ENCODE data around the gene CDK3. TPM values are rescaled to one million over a fixed set of nuclear protein-coding genes. Genes with fewer than 3 reads are reported as not detected.

The CDK3 gene
- total RNA-seq, 1 experiment from 2014 or later, result 7.1 TPM

DNA sequence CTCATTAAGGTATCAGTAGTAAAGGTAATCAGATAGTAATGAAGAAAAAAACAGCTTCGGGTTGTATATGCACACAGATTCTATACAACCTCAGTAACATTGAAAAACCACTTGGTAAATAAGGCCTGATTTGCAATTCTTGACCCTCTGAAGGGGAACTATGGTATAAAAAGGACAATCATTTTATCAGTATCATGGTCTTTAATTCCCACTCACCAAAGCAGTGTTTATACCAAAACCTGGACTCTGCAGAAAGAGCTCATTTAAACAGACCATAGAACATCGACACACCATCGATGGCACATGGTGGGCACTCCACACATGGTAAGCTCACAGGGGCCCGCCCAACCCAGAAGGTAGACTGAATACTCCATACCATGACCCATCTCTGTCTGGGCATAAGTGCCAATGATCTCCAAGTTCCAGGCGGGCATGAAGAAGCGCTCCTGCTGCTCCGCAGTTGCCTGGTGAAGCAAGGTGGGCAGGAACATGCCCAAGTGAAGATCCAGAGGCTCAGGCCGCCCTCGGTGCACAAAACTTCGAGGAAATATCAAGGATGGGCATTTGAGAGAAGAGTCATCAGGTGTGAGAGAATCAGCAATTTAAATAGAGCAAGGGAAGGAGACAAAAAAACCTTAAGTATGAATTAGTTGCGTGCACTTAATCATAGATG lies 40.7 kb upstream of the CDK3 start:
- intact Hi-C loops (cut with micrococcal nuclease), result no loop called here

More for the DNA sequence above, 40.7 kb upstream of the CDK3 start:
- no peak overlapping the region for H3K4me3 ChIP-seq (replicated peaks in 1 of 2; ENCODE audit: low read depth in 1 of 2, low read length in 2 of 2)
- H3K9ac ChIP-seq (ENCODE audit: low read length), result no peak overlapping the region
- peaks cover 10 to 13% of the 10 kb centered on the region in 2 experiments; a peak in 3 of 4 replicates for H3K36me3 ChIP-seq (ENCODE audit: control insufficient read depth in 1 of 2, insufficient read depth in 2 of 2, low read length in 2 of 2)
- no peak for DNase-seq (ENCODE audit: low read depth, low spot score)
- no peak overlapping the region for H2AFZ ChIP-seq (ENCODE audit: low read depth, low read length, poor library complexity, severe bottlenecking)
- RAD21 ChIA-PET (ENCODE audit: low non-redundant PET in 1 of 2, low total read pairs in 2 of 2, uncharacterized antibody in 2 of 2, unreplicated experiment in 2 of 2), result no interaction called here
- no peaks in the 10 kb centered on the region for H3K9me2 ChIP-seq (ENCODE audit: insufficient read depth)
- H3K27me3 ChIP-seq (ENCODE audit: insufficient read depth, low read length), result no peaks in the 10 kb centered on the region
- no peaks in the 10 kb centered on the region for H3K4me1 ChIP-seq (ENCODE audit: control insufficient read depth in 1 of 2, insufficient read depth in 2 of 2, low read length in 2 of 2)
- no TSS peak for BruUV-seq (replicated peaks)
- no peak overlapping the region for H3K27ac ChIP-seq (ENCODE audit: low read depth, low read length)
- no peak for TF ChIP-seq YY1 (IDR thresholded peaks at IDR 0.05; ENCODE audit: extremely low read depth, insufficient replicate concordance, low read depth, low read length)
- TF ChIP-seq, protein P1, sequence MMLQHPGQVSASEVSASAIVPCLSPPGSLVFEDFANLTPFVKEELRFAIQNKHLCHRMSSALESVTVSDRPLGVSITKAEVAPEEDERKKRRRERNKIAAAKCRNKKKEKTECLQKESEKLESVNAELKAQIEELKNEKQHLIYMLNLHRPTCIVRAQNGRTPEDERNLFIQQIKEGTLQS (IDR thresholded peaks at IDR 0.05), result no peak
- TF ChIP-seq ZFX (IDR thresholded peaks at IDR 0.05), result no peak
- no peak for TF ChIP-seq EZH2 (IDR thresholded peaks at IDR 0.05)
- no peak for TF ChIP-seq ZBTB33 (IDR thresholded peaks at IDR 0.05; ENCODE audit: extremely low read depth, insufficient replicate concordance, low read length)
- TF ChIP-seq RAD21 (IDR thresholded peaks at IDR 0.05; ENCODE audit: low read depth), result no peak
- no peak for TF ChIP-seq FOSL1 (IDR thresholded peaks at IDR 0.05; ENCODE audit: low read depth)
- no peak for TF ChIP-seq CTCF (IDR thresholded peaks at IDR 0.05 in 2 of 3, conservative IDR thresholded peaks at IDR 0.05 in 1 of 3; ENCODE audit: borderline replicate concordance in 1 of 3, insufficient read depth in 1 of 3, low read depth in 2 of 3, low read length in 2 of 3)
- no peak for TF ChIP-seq POLR2AphosphoS5 (IDR thresholded peaks at IDR 0.05; ENCODE audit: low read depth, low read length)
- TF ChIP-seq POLR2A (IDR thresholded peaks at IDR 0.05; ENCODE audit: borderline replicate concordance, extremely low read depth, insufficient read depth, insufficient read length), result no peak
- no peak for TF ChIP-seq SP1 (IDR thresholded peaks at IDR 0.05; ENCODE audit: low read depth)
- TF ChIP-seq CEBPB (IDR thresholded peaks at IDR 0.05; ENCODE audit: low read depth), result no peak
- no peak for TF ChIP-seq CBX3 (IDR thresholded peaks at IDR 0.05; ENCODE audit: low read depth)
- TF ChIP-seq, protein P2, sequence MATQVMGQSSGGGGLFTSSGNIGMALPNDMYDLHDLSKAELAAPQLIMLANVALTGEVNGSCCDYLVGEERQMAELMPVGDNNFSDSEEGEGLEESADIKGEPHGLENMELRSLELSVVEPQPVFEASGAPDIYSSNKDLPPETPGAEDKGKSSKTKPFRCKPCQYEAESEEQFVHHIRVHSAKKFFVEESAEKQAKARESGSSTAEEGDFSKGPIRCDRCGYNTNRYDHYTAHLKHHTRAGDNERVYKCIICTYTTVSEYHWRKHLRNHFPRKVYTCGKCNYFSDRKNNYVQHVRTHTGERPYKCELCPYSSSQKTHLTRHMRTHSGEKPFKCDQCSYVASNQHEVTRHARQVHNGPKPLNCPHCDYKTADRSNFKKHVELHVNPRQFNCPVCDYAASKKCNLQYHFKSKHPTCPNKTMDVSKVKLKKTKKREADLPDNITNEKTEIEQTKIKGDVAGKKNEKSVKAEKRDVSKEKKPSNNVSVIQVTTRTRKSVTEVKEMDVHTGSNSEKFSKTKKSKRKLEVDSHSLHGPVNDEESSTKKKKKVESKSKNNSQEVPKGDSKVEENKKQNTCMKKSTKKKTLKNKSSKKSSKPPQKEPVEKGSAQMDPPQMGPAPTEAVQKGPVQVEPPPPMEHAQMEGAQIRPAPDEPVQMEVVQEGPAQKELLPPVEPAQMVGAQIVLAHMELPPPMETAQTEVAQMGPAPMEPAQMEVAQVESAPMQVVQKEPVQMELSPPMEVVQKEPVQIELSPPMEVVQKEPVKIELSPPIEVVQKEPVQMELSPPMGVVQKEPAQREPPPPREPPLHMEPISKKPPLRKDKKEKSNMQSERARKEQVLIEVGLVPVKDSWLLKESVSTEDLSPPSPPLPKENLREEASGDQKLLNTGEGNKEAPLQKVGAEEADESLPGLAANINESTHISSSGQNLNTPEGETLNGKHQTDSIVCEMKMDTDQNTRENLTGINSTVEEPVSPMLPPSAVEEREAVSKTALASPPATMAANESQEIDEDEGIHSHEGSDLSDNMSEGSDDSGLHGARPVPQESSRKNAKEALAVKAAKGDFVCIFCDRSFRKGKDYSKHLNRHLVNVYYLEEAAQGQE (IDR thresholded peaks at IDR 0.05; ENCODE audit: low read depth), result no peak
- no peak for ATAC-seq
- POLR2A ChIA-PET, result interaction anchor here (1.1 kb wide), 1 partner anchor 18 kb away, joined by 8 read pairs; the partner anchor contains the start of genes ACOX1 and TEN1
- H3K79me2 ChIP-seq (ENCODE audit: insufficient read depth, low read length), result no peaks in the 10 kb centered on the region
- no peak overlapping the region for H3K4me2 ChIP-seq (ENCODE audit: low read length)
- H4K20me1 ChIP-seq (ENCODE audit: insufficient read depth), result no peaks in the 10 kb centered on the region
- H3K9me3 ChIP-seq (ENCODE audit: control insufficient read depth in 1 of 2, insufficient read depth in 1 of 2, low read depth in 1 of 2, low read length in 2 of 2), result no peaks in the 10 kb centered on the region
- CTCF ChIA-PET, result no interaction called here
